Panc1 (cell line): ENCODE data around the gene RNF144A. TPM values are rescaled to one million over a fixed set of nuclear protein-coding genes. Genes with fewer than 3 reads are reported as not detected.

Experiments used
- ATAC-seq: fragments of 200-7000 bp; cut with Tn5 transposase; 2 replicates; pipeline ENCODE4 v1.9.1; 2020; ENCODE audit warnings: mild to moderate bottlenecking, moderate library complexity
- BruUV-seq: library from RNA; stranded (reverse); fragments of 400-500 nt; replicated peaks from 2 replicates; lab custom pipeline; 2021; lab: Mats Ljungman, UMichigan
- CTCF ChIA-PET: fragments of 300-600 bp; sonication (Branson Sonifier 250); formaldehyde crosslinking; loops from one replicate; lab custom pipeline; 2022; ENCODE audit warnings: antibody characterized with exemption; lab: Charles Lee
- POLR2A ChIA-PET: fragments of 300-600 bp; sonication (Branson Sonifier 250); formaldehyde crosslinking; loops from one replicate; lab custom pipeline; 2022; ENCODE audit warnings: antibody characterized with exemption; lab: Charles Lee
- DNase-seq: peaks from one replicate; pipeline ENCODE4 v3.0.0-alpha.2; 2010; ENCODE audit warnings: low read depth, low spot score
- H3K27ac ChIP-seq: 2 replicates; pipeline ENCODE4 v1.5.1; 2011; ENCODE audit warnings: mild to moderate bottlenecking, low read length, inconsistent platforms
- H3K27me3 ChIP-seq: fragments of 200-500 bp; sonication (Bioruptor generic); 2 replicates; pipeline ENCODE4 v1.6.0; 2014; ENCODE audit warnings: low read length, inconsistent platforms; ENCODE audit not compliant: control insufficient read depth, insufficient read depth
- H3K36me3 ChIP-seq: fragments of 200-500 bp; sonication (Bioruptor generic); 2 replicates; pipeline ENCODE4 v1.5.1; 2014; ENCODE audit warnings: inconsistent platforms, mild to moderate bottlenecking, low read length, moderate library complexity; ENCODE audit not compliant: control insufficient read depth, insufficient read depth
- H3K4me1 ChIP-seq: 2 replicates; pipeline ENCODE4 v1.5.1; 2011; ENCODE audit warnings: inconsistent platforms, mild to moderate bottlenecking, low read length, moderate library complexity; ENCODE audit not compliant: control insufficient read depth, insufficient read depth
- H3K4me3 ChIP-seq, 2 experiments: 2 replicates each; pipeline ENCODE4 v1.5.1; 2011 to 2012; ENCODE audit warnings: low read depth in 2 of 2, low read length in 2 of 2, mild to moderate bottlenecking in 2 of 2, inconsistent platforms in 1 of 2, moderate library complexity in 1 of 2
- H3K9me3 ChIP-seq: fragments of 200-500 bp; sonication (Bioruptor generic); 2 replicates; pipeline ENCODE4 v1.5.1; 2014; ENCODE audit warnings: low read depth, mild to moderate bottlenecking, inconsistent platforms, low read length, moderate library complexity; ENCODE audit not compliant: control insufficient read depth, insufficient read depth
- POLR2AphosphoS5 ChIP-seq: IDR thresholded peaks from 2 replicates; pipeline ENCODE4 v1.6.1; 2012; ENCODE audit warnings: mild to moderate bottlenecking, low read depth, low read length, moderate library complexity
- SIN3A ChIP-seq: IDR thresholded peaks from 2 replicates; pipeline ENCODE4 v1.6.1; 2012; ENCODE audit warnings: low read depth, mild to moderate bottlenecking, low read length, moderate library complexity, borderline replicate concordance; ENCODE audit not compliant: insufficient read depth
- TCF7L2 ChIP-seq: IDR thresholded peaks from 2 replicates; pipeline ENCODE4 v1.6.1; 2011; ENCODE audit warnings: mild to moderate bottlenecking, low read depth, low read length, inconsistent platforms
- in situ Hi-C: cut with HindIII; loops from 2 replicates; pipeline ENCODE4 v1.10.0; 2016; ENCODE audit warnings: low sequenced_read_pairs, low pct_unique_long_range_greater_than_20kb
- intact Hi-C: fragments of 100-400 bp; cut with micrococcal nuclease; formaldehyde crosslinking; loops from one replicate; pipeline ENCODE4 v1.10.0; 2022; ENCODE audit not compliant: unreplicated experiment
- total RNA-seq: library from RNA; stranded (reverse); gene quantifications from one replicate; pipeline ENCODE4 v1.2.1, GENCODE V29; 2021; ENCODE audit not compliant: unreplicated experiment
- TF ChIP-seq, protein P1 (sequence below), 2 experiments: IDR thresholded peaks; 2 replicates each; pipeline ENCODE4 v1.6.1; 2011 to 2012; ENCODE audit warnings: low read depth in 2 of 2, control low read depth in 1 of 2, low read length in 1 of 2, mild to moderate bottlenecking in 1 of 2, moderate library complexity in 1 of 2; ENCODE audit not compliant: insufficient read depth in 1 of 2
- TF ChIP-seq, protein P2 (sequence below): fragments of 450-650 bp; IDR thresholded peaks from 2 replicates; pipeline ENCODE4 v1.5.1; 2017; ENCODE audit warnings: mild to moderate bottlenecking

The RNF144A gene
- total RNA-seq, 1 experiment from 2014 or later = 5.4 TPM

DNA sequence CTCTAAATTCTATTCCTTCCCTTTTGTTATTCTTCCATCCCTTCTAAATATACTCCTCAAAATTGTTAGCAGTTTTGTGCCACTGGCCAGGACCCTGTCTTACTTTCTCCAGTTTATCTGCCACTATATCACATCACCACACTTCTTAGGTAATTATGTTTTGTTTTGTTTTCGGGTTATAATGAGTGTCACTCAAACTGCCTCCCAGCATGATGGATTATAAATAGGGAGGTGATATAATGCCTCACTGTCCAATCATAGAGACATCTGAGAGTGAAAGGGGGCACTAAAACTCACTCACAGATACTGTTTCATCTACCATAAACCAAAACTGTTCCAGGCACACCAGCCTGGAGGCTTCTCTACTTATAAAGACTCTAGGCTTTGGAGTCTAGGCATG lies 36.2 kb upstream of the RNF144A start:
- no peak for DNase-seq
- Histone ChIP-seq H3K4me3 (no peak overlapping the region), H3K4me1 (no peaks in the 10 kb centered on the region), H3K9me3 (no peaks in the 10 kb centered on the region), H3K27ac (no peak overlapping the region), H3K36me3 (no peaks in the 10 kb centered on the region), H3K27me3 (peaks cover 4% of the 10 kb centered on the region; the same call in 1 of the 2 replicates)
- no TSS peak for BruUV-seq
- in situ Hi-C loops = no loop called here
- intact Hi-C loops = no loop called here
- TF ChIP-seq, protein P1, sequence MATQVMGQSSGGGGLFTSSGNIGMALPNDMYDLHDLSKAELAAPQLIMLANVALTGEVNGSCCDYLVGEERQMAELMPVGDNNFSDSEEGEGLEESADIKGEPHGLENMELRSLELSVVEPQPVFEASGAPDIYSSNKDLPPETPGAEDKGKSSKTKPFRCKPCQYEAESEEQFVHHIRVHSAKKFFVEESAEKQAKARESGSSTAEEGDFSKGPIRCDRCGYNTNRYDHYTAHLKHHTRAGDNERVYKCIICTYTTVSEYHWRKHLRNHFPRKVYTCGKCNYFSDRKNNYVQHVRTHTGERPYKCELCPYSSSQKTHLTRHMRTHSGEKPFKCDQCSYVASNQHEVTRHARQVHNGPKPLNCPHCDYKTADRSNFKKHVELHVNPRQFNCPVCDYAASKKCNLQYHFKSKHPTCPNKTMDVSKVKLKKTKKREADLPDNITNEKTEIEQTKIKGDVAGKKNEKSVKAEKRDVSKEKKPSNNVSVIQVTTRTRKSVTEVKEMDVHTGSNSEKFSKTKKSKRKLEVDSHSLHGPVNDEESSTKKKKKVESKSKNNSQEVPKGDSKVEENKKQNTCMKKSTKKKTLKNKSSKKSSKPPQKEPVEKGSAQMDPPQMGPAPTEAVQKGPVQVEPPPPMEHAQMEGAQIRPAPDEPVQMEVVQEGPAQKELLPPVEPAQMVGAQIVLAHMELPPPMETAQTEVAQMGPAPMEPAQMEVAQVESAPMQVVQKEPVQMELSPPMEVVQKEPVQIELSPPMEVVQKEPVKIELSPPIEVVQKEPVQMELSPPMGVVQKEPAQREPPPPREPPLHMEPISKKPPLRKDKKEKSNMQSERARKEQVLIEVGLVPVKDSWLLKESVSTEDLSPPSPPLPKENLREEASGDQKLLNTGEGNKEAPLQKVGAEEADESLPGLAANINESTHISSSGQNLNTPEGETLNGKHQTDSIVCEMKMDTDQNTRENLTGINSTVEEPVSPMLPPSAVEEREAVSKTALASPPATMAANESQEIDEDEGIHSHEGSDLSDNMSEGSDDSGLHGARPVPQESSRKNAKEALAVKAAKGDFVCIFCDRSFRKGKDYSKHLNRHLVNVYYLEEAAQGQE (IDR thresholded peaks at IDR 0.05; ENCODE audit: insufficient read depth in 1 of 2, low read depth in 2 of 2, low read length in 1 of 2) = no peak
- TF ChIP-seq, protein P2, sequence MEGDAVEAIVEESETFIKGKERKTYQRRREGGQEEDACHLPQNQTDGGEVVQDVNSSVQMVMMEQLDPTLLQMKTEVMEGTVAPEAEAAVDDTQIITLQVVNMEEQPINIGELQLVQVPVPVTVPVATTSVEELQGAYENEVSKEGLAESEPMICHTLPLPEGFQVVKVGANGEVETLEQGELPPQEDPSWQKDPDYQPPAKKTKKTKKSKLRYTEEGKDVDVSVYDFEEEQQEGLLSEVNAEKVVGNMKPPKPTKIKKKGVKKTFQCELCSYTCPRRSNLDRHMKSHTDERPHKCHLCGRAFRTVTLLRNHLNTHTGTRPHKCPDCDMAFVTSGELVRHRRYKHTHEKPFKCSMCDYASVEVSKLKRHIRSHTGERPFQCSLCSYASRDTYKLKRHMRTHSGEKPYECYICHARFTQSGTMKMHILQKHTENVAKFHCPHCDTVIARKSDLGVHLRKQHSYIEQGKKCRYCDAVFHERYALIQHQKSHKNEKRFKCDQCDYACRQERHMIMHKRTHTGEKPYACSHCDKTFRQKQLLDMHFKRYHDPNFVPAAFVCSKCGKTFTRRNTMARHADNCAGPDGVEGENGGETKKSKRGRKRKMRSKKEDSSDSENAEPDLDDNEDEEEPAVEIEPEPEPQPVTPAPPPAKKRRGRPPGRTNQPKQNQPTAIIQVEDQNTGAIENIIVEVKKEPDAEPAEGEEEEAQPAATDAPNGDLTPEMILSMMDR = no peak
- TF ChIP-seq POLR2AphosphoS5 = no peak
- TF ChIP-seq SIN3A = no peak
- no peak for TF ChIP-seq TCF7L2
- POLR2A ChIA-PET = no interaction called here
- ATAC-seq = no peak
- CTCF ChIA-PET = no interaction called here

DNA sequence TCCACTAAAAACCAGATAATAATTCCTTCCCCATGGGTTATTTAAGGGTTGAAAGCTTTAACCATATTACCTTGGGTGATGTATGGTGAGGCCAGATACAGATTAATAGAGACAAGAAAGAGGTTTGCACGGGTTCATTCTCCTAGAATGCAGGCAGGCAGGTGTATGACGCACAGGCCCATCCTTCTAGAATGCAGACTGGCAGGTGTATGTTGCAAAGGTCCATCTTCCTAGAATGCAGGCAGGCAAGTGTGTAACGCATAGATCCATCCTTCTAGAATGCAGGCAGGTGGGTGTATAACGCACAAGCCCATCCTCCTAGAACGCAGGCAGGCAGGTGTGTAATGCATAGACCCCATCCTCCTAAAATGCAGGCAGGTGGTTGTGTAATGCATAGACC lies 35.7 kb upstream of the RNF144A start:
- Histone ChIP-seq H3K4me1 (no peaks in the 10 kb centered on the region), H3K27ac (no peak overlapping the region), H3K36me3 (no peaks in the 10 kb centered on the region), H3K4me3 (no peak overlapping the region), H3K27me3 (peaks cover 4% of the 10 kb centered on the region; the same call in 1 of the 2 replicates), H3K9me3 (no peaks in the 10 kb centered on the region)
- TF ChIP-seq POLR2AphosphoS5 (no peak), TCF7L2 (no peak), SIN3A (no peak)
- TF ChIP-seq, protein P2 = no peak
- TF ChIP-seq, protein P1 (IDR thresholded peaks at IDR 0.05; ENCODE audit: insufficient read depth in 1 of 2, low read depth in 2 of 2, low read length in 1 of 2) = no peak
- intact Hi-C loops (no loop called here), in situ Hi-C loops (no loop called here)
- ChIA-PET POLR2A (no interaction called here), CTCF (no interaction called here)
- no TSS peak for BruUV-seq
- no peak for DNase-seq
- ATAC-seq = no peak
